A673 (cell line): ENCODE measurements around the gene CCDC73. TPM values are rescaled to one million over a fixed set of nuclear protein-coding genes. Genes with fewer than 3 reads are reported as not detected.
A peak's percentile ranks its signal among the peaks of the same experiment; 100 is the strongest.

Experiments
- BruUV-seq: library from RNA; stranded (reverse); fragments of 400-500 nt; replicated peaks from 2 replicates; lab custom pipeline; 2021; lab: Mats Ljungman, UMichigan
- CTCF ChIA-PET: fragments of 300-600 bp; sonication (Branson Sonifier 250); formaldehyde crosslinking; loops from one replicate; lab custom pipeline; 2022; ENCODE audit warnings: antibody characterized with exemption; lab: Charles Lee
- POLR2A ChIA-PET: fragments of 300-600 bp; sonication (Branson Sonifier 250); formaldehyde crosslinking; loops from one replicate; lab custom pipeline; 2022; ENCODE audit warnings: antibody characterized with exemption; ENCODE audit not compliant: low non-redundant PET; lab: Charles Lee
- DNase-seq: peaks from one replicate; pipeline ENCODE4 v3.0.0-alpha.2; 2015; ENCODE audit warnings: low spot score
- H3K27ac ChIP-seq: fragments of 200-600 bp; sonication (generic); 2 replicates; pipeline ENCODE4 v1.5.1; 2016; ENCODE audit warnings: mixed run types, low read depth, mild to moderate bottlenecking, mixed read lengths, antibody characterized with exemption, low read length; ENCODE audit not compliant: poor library complexity, severe bottlenecking
- H3K27me3 ChIP-seq: fragments of 200-600 bp; sonication (generic); replicated peaks from 2 replicates; pipeline ENCODE4 v1.6.1; 2017; ENCODE audit warnings: mixed run types, low read depth, mild to moderate bottlenecking, mixed read lengths, antibody characterized with exemption, low read length; ENCODE audit not compliant: insufficient read depth, poor library complexity
- H3K36me3 ChIP-seq: fragments of 200-600 bp; sonication (generic); 2 replicates; pipeline ENCODE4 v1.6.1; 2016; ENCODE audit warnings: mixed run types, mild to moderate bottlenecking, mixed read lengths, antibody characterized with exemption, low read length; ENCODE audit not compliant: insufficient read depth, poor library complexity, severe bottlenecking
- H3K4me1 ChIP-seq: fragments of 200-600 bp; sonication (generic); 2 replicates; pipeline ENCODE4 v1.6.1; 2017; ENCODE audit warnings: mixed run types, mild to moderate bottlenecking, mixed read lengths, antibody characterized with exemption, low read length; ENCODE audit not compliant: insufficient read depth, poor library complexity, severe bottlenecking
- H3K4me3 ChIP-seq: fragments of 200-600 bp; sonication (generic); 2 replicates; pipeline ENCODE4 v1.5.1; 2016; ENCODE audit warnings: low read depth, mixed run types, mild to moderate bottlenecking, mixed read lengths, low read length; ENCODE audit not compliant: poor library complexity, severe bottlenecking
- H3K9me3 ChIP-seq: fragments of 200-600 bp; sonication (generic); 2 replicates; pipeline ENCODE4 v1.6.1; 2016; ENCODE audit warnings: mixed run types, low read depth, mild to moderate bottlenecking, mixed read lengths, antibody characterized with exemption, low read length; ENCODE audit not compliant: poor library complexity, severe bottlenecking
- CTCF ChIP-seq: fragments of 300-800, 200-600 bp; sonication (generic); conservative IDR thresholded peaks from 2 replicates; pipeline ENCODE4 v1.5.1; 2017; ENCODE audit warnings: low read depth, mild to moderate bottlenecking, antibody characterized with exemption, low read length, moderate library complexity, mixed read lengths
- EZH2 ChIP-seq: fragments of 200-600 bp; sonication (generic); IDR thresholded peaks from 2 replicates; pipeline ENCODE4 v1.6.1; 2017; ENCODE audit warnings: borderline replicate concordance, low read depth, mild to moderate bottlenecking, mixed read lengths, antibody characterized with exemption, low read length; ENCODE audit not compliant: poor library complexity, severe bottlenecking
- intact Hi-C: fragments of 100-400 bp; cut with micrococcal nuclease; formaldehyde crosslinking; loops from one replicate; pipeline ENCODE4 v1.10.0; 2022; ENCODE audit not compliant: unreplicated experiment
- total RNA-seq: library from RNA; stranded (reverse); gene quantifications from 2 replicates; pipeline ENCODE4 v1.2.3, GENCODE V29; 2021

Gene CCDC73
- total RNA-seq, 1 experiment from 2014 or later, result not detected

GRCh38 chr11:32817181-32817851, 22.9 kb upstream of the CCDC73 start:
- ChIA-PET CTCF (no interaction called here), POLR2A (no interaction called here)
- intact Hi-C loops, result no loop called here

GRCh38 chr11:32809313-32809712, 14.9 kb upstream of the CCDC73 start:
- intact Hi-C loops, result loop anchor here (1.0 kb wide), 1 partner anchor 256 kb away; no protein-coding TSS in a partner anchor
- peak; percentile 94 for DNase-seq
- ChIA-PET CTCF (interaction anchor here (0.5 to 2.1 kb wide), 6 partner anchors 17 to 933 kb away, joined by 3 to 9 read pairs (median 3); partner anchors contain the start of gene PRRG4), POLR2A (no interaction called here)
- H3K4me1 ChIP-seq, result no peaks in the 10 kb centered on the region
- no TSS peak for BruUV-seq
- TF ChIP-seq EZH2 (no peak), CTCF (peak; percentile 99)
- H3K4me3 ChIP-seq, result no peak overlapping the region
- no peak overlapping the region for H3K27ac ChIP-seq
- H3K27me3 ChIP-seq, result no peaks in the 10 kb centered on the region
- H3K36me3 ChIP-seq, result no peaks in the 10 kb centered on the region
- no peaks in the 10 kb centered on the region for H3K9me3 ChIP-seq

More at GRCh38 chr11:32817181-32817851, 22.9 kb upstream of the CCDC73 start:
- TF ChIP-seq CTCF, result no peak
- no peak for TF ChIP-seq EZH2
- Histone ChIP-seq H3K27ac (no peak overlapping the region), H3K4me1 (peaks cover 8% of the 10 kb centered on the region), H3K36me3 (no peaks in the 10 kb centered on the region), H3K4me3 (no peak overlapping the region), H3K9me3 (no peaks in the 10 kb centered on the region), H3K27me3 (no peaks in the 10 kb centered on the region)
- DNase-seq, result no peak
- BruUV-seq, result no TSS peak

- no peak overlapping the region for H3K27ac ChIP-seq
- no peak overlapping the region for H3K4me3 ChIP-seq
- H3K27me3 ChIP-seq, result peaks cover 11% of the 10 kb centered on the region
- no peaks in the 10 kb centered on the region for H3K9me3 ChIP-seq
- no peak for DNase-seq
- no TSS peak for BruUV-seq
- CTCF ChIA-PET, result no interaction called here
- TF ChIP-seq CTCF, result no peak
- TF ChIP-seq EZH2, result no peak
- no peaks in the 10 kb centered on the region for H3K36me3 ChIP-seq
- intact Hi-C loops, result no loop called here
- no peaks in the 10 kb centered on the region for H3K4me1 ChIP-seq
- POLR2A ChIA-PET, result no interaction called here
These were observed 2.0 kb upstream of the CCDC73 start for GRCh38 chr11:32796425-32796824.
